Right renal pelvis (tissue), 4 donors: Measurements from ENCODE around the gene SQOR. TPM values are rescaled to one million over a fixed set of nuclear protein-coding genes. Genes with fewer than 3 reads are reported as not detected.
"Not testable (repeated sequence)": the region's sequence is repeated elsewhere in the genome, so short reads cannot be mapped to it uniquely, and the experiment has no call there.

ENCODE experiments used
- DNase-seq, 4 donors: peaks; one replicate each; pipeline ENCODE4 v3.0.0-alpha.2; 2013; ENCODE audit warnings: low read depth in 4 of 4, low spot score in 3 of 4, missing footprints in 1 of 4
- polyA plus RNA-seq, 4 donors: library from polyadenylated mRNA; unstranded; fragments of 120-200 nt; gene quantifications; one replicate each; pipeline ENCODE4 v1.2.1, GENCODE V29; 2013; ENCODE audit not compliant: insufficient read length in 4 of 4

The SQOR gene
- polyA plus RNA-seq, 4 donors = 24.7 to 27.8 (median 26.9) TPM

DNA sequence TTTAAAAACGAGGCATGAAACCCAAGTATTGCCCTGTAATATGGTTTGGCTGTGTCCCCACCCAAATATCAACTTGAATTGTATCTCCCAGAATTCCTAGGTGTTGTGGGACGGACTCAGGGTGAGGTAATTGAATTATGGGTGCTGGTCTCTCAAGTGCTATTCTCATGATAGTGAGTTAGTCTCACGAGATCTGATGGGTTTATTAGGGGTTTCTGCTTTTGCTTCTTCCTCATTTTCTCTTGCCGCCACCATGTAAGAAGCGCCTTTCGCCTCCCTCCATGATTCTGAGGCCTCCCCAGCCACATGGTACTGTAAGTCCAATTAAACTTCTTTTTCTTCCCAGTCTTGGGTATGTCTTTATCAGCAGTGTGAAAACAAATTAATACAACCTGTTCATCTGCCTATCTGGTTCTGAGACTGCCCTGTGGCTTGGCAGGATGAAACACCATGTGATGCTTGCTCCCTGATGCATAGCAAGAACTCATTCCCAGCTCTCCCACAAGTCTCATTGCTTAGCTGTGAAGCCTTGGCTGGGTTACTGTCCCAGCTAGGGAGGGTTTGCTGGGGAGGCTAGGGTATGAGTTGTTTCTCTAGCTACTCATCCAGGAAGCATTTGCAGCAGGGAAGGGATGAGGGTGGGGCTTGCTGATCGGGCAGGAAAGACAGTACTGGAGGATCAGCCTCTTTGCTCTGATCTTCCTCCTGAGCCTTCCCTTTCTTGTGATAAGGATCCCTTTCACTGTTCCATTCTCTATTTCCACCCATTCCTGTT lies 3.7 kb upstream of the SQOR start:
- peak in 2 of 4 donors; percentile 29 to 41 for DNase-seq

DNA sequence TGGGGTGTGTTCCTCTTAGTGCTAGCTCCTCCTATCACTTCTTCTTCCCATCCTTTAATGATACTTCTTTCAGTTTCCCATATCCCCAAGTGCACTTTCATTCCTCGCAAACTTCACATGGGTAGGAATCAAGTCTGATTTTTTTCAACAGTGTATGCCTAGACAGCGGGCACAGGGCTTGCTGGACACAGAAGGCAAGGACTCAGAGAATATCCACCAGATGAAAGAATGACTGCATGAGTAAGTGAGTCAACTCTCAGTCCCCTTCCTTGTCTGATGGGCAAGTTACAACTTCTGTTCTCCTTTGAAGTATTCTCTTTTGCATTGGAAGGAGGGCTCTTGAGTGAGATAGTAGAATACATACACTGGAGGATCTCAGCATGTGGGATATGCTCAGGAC lies 3.1 kb upstream of the SQOR start:
- DNase-seq = no peak

DNA sequence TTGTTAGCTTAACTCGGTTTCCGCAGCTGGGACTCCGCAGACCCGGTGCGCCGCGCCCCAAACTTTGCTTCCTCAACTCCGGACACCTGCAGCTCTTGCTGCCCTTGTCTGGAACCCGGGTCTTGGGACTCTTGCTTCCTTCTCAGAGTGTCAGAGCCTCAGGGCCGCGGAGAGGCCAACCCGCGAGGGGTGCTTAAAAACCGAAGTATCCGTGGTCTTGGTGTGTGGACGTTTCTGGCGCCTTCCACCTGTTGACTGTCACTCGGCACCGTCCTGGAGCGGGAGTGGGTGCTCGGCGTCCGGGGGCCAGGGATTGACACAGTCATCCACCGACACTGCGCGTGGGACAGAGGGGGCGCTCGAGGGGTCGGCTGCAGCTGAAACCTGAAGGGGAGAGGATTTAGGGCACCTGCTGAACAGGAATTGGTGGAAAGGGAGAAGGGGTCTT lies 386 bp downstream of the SQOR start:
- DNase-seq = peak in 1 of 4 donors; percentile 12

DNA sequence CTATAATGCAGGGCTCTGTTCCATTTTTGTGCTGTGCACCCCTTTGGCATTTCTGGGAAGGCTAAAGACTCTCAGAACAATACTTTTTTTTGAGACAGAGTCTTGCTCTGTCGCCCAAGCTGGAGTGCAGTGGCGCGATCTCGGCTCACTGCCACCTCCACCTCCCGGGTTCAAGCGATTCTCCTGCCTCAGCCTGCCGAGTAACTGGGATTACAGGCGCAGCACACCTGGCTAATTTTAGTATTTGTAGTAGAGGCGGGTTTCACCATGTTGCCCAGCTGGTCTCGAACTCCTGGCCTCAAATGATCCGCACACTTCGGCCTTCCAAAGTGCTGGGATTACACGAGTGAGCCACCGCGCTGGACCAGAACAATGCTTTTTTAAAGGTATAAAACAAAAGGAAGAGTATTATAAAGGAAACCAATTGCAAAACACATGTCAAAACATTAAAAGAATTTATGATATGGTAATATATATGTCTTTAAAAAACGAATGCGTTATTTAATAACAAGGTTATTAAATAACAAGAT lies 999 bp downstream of the SQOR start:
- no peak for DNase-seq

DNA sequence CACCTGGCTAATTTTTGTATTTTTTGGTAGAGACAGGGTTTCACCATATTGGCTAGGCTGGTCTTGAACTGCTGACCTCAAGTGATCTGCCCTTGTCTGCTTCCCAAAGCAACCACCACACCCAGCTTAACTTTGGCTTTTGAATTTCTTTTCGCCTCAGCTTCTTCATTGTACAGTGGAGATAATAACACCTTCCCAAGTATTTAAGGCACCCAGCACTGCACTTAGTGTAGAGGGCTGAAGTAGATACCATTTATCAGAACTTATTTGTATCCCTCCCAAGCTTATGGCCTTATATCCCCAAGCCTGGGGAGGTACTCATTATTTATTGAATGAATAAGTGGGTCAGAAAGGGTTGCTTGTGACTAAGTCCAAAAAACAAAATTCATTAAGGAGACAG lies 2.3 kb downstream of the SQOR start:
- DNase-seq = no peak

DNA sequence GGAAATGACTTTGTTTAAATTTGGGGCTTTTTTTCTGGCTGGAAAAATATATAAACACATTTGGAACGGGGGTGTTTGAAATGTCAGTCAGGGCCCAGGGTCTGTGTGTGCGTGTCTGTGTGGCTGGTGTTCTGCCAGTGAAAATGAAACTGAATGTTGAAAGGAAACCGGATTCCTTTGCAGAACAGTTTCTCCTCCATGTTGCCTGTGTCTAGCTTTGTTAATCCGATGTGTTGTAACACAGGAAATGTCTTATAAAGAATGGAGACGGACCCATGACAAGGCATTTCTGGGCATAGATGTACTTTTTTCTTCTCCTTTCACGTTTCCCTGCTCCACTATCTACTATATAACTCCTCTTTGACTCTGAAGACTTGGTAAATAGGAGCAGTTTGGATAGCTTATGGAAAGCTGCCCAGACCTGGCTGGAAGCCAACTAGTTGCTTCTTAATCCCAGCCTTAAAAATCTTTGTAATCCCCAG lies 2.8 kb downstream of the SQOR start:
- peak in 1 of 4 donors; percentile 26 for DNase-seq

DNA sequence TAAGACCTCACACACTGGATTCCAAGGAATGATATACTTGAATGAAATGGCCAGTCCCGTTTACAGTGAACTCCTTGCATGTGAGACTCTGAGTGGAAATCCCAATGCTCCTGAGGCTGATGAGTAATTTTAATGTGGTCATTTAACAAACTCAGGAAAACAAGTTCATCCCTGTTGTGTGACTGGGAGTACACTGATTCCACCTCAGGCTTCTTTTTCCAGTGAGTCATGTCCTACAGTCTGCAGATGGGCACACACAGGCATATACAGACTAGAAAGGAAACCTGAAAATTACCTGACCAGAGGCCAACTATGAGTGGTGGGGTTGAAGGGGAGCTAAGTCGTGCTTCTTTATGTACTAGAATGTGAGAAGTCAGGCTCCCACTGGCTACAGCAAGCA lies 5.8 kb downstream of the SQOR start:
- DNase-seq = no peak

DNA sequence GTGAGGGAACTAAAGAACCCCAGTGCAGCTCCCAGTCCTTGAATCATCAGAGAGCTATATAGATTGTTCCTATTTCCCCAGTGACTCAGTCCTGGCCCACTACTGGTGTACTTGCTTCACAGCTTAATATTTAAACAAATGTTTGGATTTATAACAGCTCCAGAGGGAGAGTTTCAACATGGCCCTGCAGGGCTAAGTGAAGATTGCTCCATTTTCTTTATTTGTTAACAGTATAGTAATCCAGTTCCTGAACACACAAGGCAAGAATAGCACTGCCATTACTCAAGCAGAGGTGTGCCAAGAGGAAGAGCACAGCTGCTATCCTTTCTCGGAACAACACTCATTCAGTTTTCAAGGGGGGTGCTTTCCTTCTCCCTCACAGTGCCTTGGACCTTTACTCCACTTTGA lies 6.5 kb downstream of the SQOR start:
- no peak for DNase-seq

DNA sequence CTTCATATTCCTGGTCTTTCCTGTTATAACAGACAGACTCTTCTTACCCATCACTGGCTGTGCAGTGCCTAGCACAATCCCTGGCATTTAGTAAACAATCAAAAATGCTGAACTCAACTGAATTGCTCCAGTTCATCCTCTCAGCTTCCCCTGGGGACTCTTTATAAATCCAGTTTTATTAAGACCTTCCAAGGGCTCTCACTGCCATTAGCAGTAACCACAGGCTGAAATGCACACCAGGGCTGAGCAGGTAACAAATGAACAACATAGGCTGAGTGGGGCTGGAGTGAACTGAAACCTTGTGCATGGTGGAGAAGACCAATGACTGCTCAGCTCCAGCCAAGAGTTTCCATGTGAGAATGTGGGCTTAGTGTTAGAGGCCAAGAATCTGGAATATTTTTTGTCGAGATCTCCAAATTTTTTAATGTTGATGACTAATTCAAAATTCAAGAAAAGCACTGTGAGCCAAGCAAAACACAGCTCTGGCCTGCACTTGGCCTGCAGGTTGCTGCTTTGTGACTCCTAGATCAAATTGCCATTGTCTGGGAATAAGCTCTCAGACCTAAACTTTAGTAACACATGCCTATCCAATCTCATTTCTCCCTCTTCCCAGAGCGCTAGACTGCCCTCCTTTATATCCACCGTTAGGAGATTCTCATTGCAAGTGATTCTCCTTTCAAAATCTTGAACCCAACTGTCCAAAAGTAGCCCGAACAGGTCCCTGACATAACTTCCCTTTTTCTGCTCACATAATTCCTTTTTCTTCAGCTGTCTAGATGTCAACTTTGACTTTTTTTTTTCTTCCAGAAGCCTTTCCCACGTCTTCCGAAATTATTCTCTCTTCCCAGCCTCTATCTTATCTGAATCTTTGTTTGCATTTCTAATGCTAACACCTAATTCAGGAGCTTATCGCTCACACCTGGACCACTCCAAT lies 7.4 kb downstream of the SQOR start:
- DNase-seq = no peak

DNA sequence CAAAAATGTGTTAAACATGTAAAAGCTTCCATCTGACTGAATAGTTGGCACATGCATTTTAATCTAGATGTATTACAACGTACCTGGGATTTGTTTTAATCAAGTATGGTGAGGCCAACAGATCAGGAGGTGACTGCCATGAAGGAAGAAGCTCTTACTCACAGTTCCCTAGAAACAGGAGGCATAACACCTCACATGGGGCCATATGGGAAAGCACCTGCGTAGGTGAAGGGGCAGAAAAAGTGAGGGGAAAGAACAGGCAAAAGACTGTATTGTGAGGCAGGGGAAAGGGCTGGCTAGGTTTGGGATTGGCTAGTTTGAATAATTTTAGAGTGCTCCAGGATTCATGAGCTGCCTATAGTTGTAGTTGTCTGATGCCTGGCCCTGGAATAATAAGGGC lies 9.6 kb downstream of the SQOR start:
- no peak for DNase-seq

DNA sequence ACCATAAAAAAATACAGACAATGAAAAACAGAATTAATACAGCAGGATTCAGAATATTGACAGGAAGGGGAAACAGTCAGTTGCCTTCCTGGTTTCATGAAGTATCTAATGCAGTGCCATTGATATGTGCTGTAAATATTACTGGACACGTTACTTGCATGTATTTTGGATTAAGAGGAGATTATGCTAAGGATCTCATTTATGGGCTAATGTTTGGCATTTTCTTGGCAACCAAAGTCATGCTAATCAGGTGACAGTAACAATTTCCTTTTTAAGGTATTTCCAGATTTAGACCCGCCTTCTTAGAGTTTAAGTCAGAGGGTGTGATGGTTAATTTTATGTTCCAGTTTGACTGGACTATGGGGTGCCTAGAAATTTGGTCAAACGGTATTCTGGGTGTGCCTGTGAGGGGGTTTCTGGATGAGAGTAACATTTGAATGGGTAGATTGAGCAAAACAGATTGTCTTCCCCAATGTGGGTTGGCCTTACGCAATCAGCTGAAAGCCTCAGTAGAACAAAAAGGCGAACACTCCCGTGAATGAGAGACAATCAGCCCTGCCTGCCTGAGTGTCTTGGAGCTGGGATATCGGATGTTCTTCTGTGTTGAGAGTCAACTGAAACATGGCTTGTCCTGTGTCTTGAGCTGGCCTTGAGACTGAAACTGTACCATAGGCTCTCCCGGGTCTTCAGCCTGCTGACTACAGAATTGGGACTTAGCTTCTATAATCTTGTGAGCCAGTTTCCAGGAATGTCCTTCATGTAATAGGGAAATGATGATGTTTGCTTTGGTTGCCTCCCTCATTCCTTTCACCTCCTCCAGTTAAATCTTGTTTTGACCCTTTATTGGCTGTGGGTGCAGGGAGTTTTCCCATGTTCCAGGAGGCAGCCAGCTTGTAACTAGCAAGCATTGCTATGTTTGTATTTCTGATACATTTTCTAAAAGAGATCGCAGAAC lies 10.5 kb downstream of the SQOR start:
- no peak for DNase-seq

DNA sequence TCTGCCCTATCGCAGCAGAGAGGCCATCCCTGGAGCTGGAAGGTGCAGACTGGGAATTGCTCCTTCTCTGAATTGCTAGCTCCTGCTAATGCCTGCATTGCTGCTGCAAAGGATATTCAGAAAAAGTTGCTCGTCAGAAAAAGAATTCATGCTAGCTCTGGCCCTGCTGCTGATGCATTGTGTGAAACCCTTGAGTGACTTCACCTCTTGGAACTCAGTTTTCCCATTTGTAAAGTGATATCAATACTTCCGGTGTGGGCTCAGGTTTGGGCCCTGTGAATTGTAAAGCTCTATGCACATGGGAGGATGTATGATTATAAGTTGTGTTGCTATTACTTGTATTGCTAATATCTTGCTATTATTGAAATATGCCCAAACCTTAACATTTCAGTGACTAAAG lies 11.4 kb downstream of the SQOR start:
- DNase-seq = no peak

DNA sequence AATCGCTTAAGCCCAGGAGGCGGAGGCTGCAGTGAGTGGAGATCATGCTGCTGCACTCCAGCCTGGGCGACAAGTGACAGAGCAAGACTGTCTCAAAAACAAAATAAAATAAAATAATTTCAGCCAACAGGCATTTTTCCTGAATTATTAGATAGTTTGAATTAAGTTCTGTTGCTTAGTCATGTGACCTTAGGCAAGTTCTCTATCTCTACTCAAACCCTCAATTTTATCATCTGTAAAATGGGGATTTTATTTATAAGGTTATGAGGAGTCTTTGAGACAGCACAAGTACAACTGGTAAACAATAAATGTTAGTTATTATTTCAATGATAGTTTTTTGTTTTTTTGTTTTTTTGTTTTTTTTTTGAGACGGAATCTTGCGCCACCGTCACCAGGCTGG lies 13.0 kb downstream of the SQOR start:
- no peak for DNase-seq

DNA sequence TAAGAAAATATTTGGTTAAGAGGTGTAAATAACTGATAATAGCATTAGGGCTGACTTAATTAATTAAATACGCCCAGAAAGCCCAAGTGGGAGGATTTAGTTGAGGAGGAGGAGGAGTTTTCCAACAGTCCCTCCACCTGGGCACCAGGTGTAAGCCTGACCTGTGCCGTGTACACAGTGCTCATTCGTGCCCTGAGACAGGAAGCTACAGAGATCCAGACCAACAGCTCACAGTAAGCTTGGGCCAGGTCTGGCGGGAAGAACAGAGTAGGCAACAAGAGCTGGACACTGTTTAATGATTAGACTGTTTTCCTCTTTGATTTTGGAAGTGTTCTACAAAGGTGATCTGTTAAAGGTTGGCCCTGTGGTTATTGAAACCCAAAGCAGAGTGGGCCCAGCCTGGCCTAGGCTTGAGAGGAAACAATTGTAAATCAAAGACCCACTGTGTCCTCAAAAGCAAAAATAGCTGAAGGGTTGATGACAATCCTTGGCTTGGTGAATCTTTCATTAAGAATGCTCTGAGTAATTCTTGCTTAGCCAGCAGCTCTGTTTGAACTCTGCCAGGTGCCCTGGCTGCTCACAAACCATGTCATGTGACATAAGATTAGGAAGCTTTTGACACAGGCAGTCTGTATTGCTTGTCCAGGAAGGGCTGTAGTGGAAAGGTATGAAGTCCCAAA lies 13.8 kb downstream of the SQOR start:
- DNase-seq = no peak

DNA sequence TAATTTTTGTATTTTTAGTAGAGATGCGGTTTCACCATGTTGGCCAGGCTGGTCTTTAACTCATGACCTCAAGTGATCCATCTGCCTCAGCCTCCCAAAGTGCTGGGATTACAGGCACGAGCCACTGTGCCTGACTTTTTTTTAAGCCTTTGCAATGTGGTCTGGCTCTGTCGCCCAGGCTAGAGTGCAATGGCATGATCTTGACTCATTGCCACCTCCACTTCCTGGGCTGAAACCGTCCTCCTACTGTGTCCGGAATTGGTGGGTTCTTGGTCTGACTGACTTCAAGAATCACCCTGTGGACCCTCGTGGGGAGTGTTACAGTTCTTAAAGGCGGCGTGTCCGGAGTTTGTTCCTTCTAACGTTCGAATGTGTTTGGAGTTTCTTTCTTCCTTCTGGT lies 15.2 kb downstream of the SQOR start:
- DNase-seq = not testable (repeated sequence)

DNA sequence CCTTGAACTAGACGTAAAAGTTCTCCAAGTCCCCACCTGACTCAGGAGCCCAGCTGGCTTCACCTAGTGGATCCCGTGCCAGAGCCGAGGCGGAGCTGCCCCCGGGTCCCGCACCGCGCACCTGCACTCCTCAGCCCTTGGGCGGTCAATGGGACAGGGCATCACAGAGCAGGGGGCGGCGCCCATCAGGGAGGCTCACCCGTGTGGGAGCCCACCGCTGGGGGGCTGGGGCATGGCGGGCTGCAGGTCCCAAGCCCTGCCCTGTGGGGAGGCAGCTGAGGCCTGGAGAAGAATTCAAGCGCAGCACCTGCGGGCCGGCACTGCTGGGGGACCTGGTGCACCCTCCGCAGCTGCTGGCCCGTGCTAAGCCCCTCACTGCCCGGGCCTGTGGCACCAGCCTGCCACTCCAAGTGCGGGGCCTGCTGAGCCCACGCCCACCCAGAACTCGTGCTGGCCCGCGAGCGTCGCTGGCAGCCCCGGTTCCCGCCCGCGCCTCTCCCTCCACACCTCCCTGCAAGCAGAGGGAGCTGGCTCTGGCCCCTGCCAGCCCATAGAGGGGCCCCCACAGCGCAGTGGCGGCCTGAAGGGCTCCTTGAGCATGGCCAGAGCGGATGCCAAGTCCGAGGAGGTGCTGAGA lies 16.2 kb downstream of the SQOR start:
- no peak for DNase-seq

DNA sequence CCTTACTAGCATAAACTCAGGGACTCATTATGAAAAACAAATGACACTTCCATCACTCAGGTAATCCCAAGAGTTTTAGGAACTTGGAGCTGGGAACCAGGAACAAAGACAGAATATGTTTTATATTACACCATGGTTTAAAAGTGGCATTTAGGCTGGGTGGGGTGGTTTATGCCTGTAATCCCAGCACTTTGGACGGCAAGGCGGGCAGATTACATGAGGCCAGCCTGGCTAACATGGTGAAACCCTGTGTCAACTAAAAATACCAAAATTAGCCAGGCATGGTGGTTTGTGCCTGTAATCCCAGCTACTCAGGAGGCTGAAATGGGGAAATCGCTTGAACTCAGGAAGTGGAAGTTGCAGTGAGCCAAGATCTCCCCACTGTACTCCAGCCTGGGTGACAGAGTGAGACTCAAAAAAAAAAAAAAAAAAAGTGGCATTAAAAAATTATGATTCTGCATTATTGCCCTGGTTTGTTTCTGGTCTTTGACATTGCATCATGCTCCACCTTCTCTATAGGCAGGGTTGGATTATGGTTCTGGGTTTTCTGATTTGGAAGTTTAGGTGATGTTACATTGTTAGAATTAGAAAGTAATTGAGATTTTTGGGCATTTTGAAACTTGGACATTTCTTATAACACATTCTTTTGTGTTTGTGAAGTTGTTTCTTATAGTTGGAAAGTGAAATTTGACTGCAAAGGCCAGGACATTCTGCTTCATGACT lies 19.0 kb downstream of the SQOR start:
- DNase-seq = no peak

DNA sequence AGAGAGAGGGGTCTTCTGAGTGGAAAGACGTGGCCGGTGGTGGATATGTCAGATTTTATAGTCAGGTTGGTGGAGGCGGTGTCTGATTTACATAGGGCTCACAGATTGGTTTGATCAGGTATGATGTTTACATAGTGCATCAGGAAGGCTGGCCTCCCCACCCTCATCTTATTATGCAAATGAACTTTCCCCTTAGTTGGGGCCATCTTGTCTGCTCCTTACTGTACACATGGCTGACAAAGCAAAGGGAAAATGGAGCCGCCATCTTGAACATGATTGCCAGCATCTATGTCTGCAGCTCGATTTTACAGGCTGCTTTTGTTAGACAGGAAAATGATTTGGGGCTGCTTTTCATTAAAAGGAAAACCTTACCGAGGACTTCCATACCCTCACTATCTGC lies 19.9 kb downstream of the SQOR start:
- no peak for DNase-seq
